GM18507 (cell line): ENCODE data around the gene TNS4.
"Not testable (repeated sequence)": the region's sequence is repeated elsewhere in the genome, so short reads cannot be mapped to it uniquely, and the experiment has no call there.

Experiments
- DNase-seq: peaks from one replicate; pipeline ENCODE4 v3.0.0; 2011; ENCODE audit warnings: low read depth; ENCODE audit not compliant: insufficient read length; ENCODE audit errors: extremely low spot score
- FAIRE-seq: peaks from 2 replicates; lab custom pipeline; 2011; peaks lifted over from hg19 to GRCh38; lab: Jason Lieb, UNC

TNS4 gene

GRCh38 chr17:40501499-40501911 lies at the start of gene TNS4:
Gene TNS4 (minus strand): TSS chr17:40501623. CDS start chr17:40496425, 5,198 bp downstream.
- DNase-seq (no peak), FAIRE-seq (no peak)

GRCh38 chr17:40550608-40551007 lies 49.2 kb upstream of the TNS4 start:
- FAIRE-seq (no peak), DNase-seq (no peak)

- FAIRE-seq, result no peak
- DNase-seq, result no peak
Observed at GRCh38 chr17:40548982-40549685, 47.7 kb upstream of the TNS4 start.

GRCh38 chr17:40548491-40548981 lies 47.1 kb upstream of the TNS4 start:
- no peak for FAIRE-seq
- no peak for DNase-seq

- FAIRE-seq, result no peak
- DNase-seq, result no peak
Observed at GRCh38 chr17:40547785-40548478, 46.5 kb upstream of the TNS4 start.

- FAIRE-seq, result peak; percentile 31
- no peak for DNase-seq
Observed at GRCh38 chr17:40547079-40547784, 45.8 kb upstream of the TNS4 start.

GRCh38 chr17:40546497-40546896 lies 45.1 kb upstream of the TNS4 start:
- FAIRE-seq, DNase-seq: not testable (repeated sequence)

- FAIRE-seq (no peak), DNase-seq (no peak)
Observed at GRCh38 chr17:40545660-40546059, 44.2 kb upstream of the TNS4 start.

- FAIRE-seq, result peak; percentile 74
- no peak for DNase-seq
Observed at GRCh38 chr17:40542558-40543411, 41.4 kb upstream of the TNS4 start.

GRCh38 chr17:40541873-40542557 lies 40.6 kb upstream of the TNS4 start:
- no peak for DNase-seq
- FAIRE-seq, result no peak

- FAIRE-seq (peak; percentile 24), DNase-seq (no peak)
Observed at GRCh38 chr17:40541060-40541872, 39.8 kb upstream of the TNS4 start.

GRCh38 chr17:40540448-40540847 lies 39.0 kb upstream of the TNS4 start:
- FAIRE-seq (no peak), DNase-seq (no peak)

- DNase-seq, result no peak
- FAIRE-seq, result no peak
Observed at GRCh38 chr17:40539711-40540411, 38.4 kb upstream of the TNS4 start.

GRCh38 chr17:40538936-40539705 lies 37.7 kb upstream of the TNS4 start:
- no peak for FAIRE-seq
- DNase-seq, result no peak

GRCh38 chr17:40538019-40538935 lies 36.9 kb upstream of the TNS4 start:
- DNase-seq, result no peak

More at GRCh38 chr17:40538019-40538935, 36.9 kb upstream of the TNS4 start:
- no peak for FAIRE-seq
